AG04449 (cell line): Measurements from ENCODE around the gene ARHGAP10.

Experiments
- CTCF ChIA-PET: fragments of 350-600 bp; formaldehyde crosslinking; extraction: SDS; loops from one replicate; lab custom pipeline; 2021; ENCODE audit warnings: antibody characterized with exemption; lab: Yijun Ruan, JAX
- POLR2A ChIA-PET: fragments of 400-600, 350-600 bp; formaldehyde crosslinking; extraction: SDS; loops from one replicate; lab custom pipeline; 2020; ENCODE audit warnings: antibody characterized with exemption, inconsistent platforms; lab: Yijun Ruan, JAX
- DNase-seq: peaks from one replicate; pipeline ENCODE4 v3.0.0-alpha.2; 2010; ENCODE audit warnings: low read depth, low spot score
- H3K4me3 ChIP-seq: 2 replicates; pipeline ENCODE4 v1.5.1; 2011; ENCODE audit warnings: low read depth, mild to moderate bottlenecking, control low read depth, low read length
- CTCF ChIP-seq: IDR thresholded peaks from one replicate; pipeline ENCODE4 v1.5.1; 2011; ENCODE audit warnings: mild to moderate bottlenecking, moderate library complexity, low read length, control low read depth, inconsistent platforms; ENCODE audit not compliant: insufficient read depth; ENCODE audit errors: missing control alignments

The ARHGAP10 gene

GRCh38 chr4:147826288-147826646 lies 94.4 kb downstream of the ARHGAP10 start:
- DNase-seq: no peak
- POLR2A ChIA-PET: no interaction called here
- TF ChIP-seq CTCF: no peak
- no peak overlapping the region for H3K4me3 ChIP-seq
- CTCF ChIA-PET: no interaction called here

- TF ChIP-seq CTCF: no peak
- ChIA-PET CTCF (interaction anchor here (1.3 kb wide), 1 partner anchor 9 kb away, joined by 3 read pairs; no protein-coding TSS in a partner anchor), POLR2A (no interaction called here)
- no peak for DNase-seq
- no peak overlapping the region for H3K4me3 ChIP-seq
These were observed 96.5 kb downstream of the ARHGAP10 start for GRCh38 chr4:147828331-147828905.

- ChIA-PET CTCF (no interaction called here), POLR2A (no interaction called here)
- TF ChIP-seq CTCF: no peak
- no peak overlapping the region for H3K4me3 ChIP-seq
- no peak for DNase-seq
These were observed 97.7 kb downstream of the ARHGAP10 start for GRCh38 chr4:147829401-147830101.

GRCh38 chr4:147830102-147830463 lies 98.2 kb downstream of the ARHGAP10 start:
- no peak for DNase-seq
- no peak overlapping the region for H3K4me3 ChIP-seq
- ChIA-PET CTCF (interaction anchor here (1.2 kb wide), 1 partner anchor 36 kb away, joined by 6 read pairs; no protein-coding TSS in a partner anchor), POLR2A (no interaction called here)
- TF ChIP-seq CTCF: no peak

- CTCF ChIA-PET: interaction anchor here (1.1 to 1.2 kb wide), 2 partner anchors 17 to 36 kb away, joined by 3 to 6 read pairs; no protein-coding TSS in a partner anchor
- no peak for DNase-seq
- POLR2A ChIA-PET: interaction anchor here (0.6 to 1.0 kb wide), 2 partner anchors 99 to 811 kb away, joined by 3 to 4 read pairs; partner anchors contain the start of gene ARHGAP10
- H3K4me3 ChIP-seq: no peak overlapping the region
- no peak for TF ChIP-seq CTCF
These were observed 99.1 kb downstream of the ARHGAP10 start for GRCh38 chr4:147830987-147831386.

GRCh38 chr4:147831551-147832171 lies 99.8 kb downstream of the ARHGAP10 start:
- no peak for TF ChIP-seq CTCF
- DNase-seq: peak; percentile 45
- no peak overlapping the region for H3K4me3 ChIP-seq
- ChIA-PET CTCF (interaction anchor here (0.9 to 1.9 kb wide), 3 partner anchors 14 to 35 kb away, joined by 3 to 10 read pairs (median 3); no protein-coding TSS in a partner anchor), POLR2A (interaction anchor here (1.0 kb wide), 1 partner anchor 100 kb away, joined by 4 read pairs; the partner anchor contains the start of gene ARHGAP10)
